Upper lobe of left lung (tissue), 6 donors: ENCODE data around the gene CYP2A7. TPM values are rescaled to one million over a fixed set of nuclear protein-coding genes. Genes with fewer than 3 reads are reported as not detected.
"Not testable (repeated sequence)": the region's sequence is repeated elsewhere in the genome, so short reads cannot be mapped to it uniquely, and the experiment has no call there.

Source experiments
- ATAC-seq, 2 donors: fragments of 200-7000 bp; cut with Tn5 transposase; one replicate each; pipeline ENCODE4 v1.9.1; 2022; ENCODE audit warnings: mild to moderate bottlenecking in 2 of 2, moderate library complexity in 2 of 2; ENCODE audit not compliant: low FRiP score in 2 of 2
- DNase-seq, 2 donors: peaks; one replicate each; pipeline ENCODE4 v3.0.0-alpha.2; 2019 to 2020
- H3K27ac ChIP-seq, 4 donors: fragments of 200-600 bp; sonication (generic); one replicate each; pipeline ENCODE4 v1.5.1; 2016 to 2019
- H3K27me3 ChIP-seq, 4 donors: fragments of 200-600 bp; sonication (generic); one replicate each; pipeline ENCODE4 v1.5.1; 2017 to 2019
- H3K36me3 ChIP-seq, 4 donors: fragments of 200-600 bp; sonication (generic); one replicate each; pipeline ENCODE4 v1.5.1; 2016 to 2019
- H3K4me1 ChIP-seq, 4 donors: fragments of 200-600 bp; sonication (generic); one replicate each; pipeline ENCODE4 v1.5.1; 2018 to 2019
- H3K4me3 ChIP-seq, 4 donors: fragments of 200-600 bp; sonication (generic); one replicate each; pipeline ENCODE4 v1.5.1; 2017 to 2019; ENCODE audit warnings: mild to moderate bottlenecking in 2 of 4, moderate library complexity in 1 of 4
- H3K9me3 ChIP-seq, 4 donors: fragments of 200-600 bp; sonication (generic); one replicate each; pipeline ENCODE4 v1.5.1; 2018 to 2019
- CTCF ChIP-seq, 6 experiments: fragments of 450-650 bp in 4 of 6; fragments of 200-600 bp in 2 of 6; sonication (generic) in 2 of 6; IDR thresholded peaks; one replicate each; pipeline ENCODE4 v1.5.1; 2016 to 2019; ENCODE audit warnings: antibody characterized with exemption in 6 of 6
- EP300 ChIP-seq, 4 donors: sonication (generic); formaldehyde crosslinking; IDR thresholded peaks; one replicate each; pipeline ENCODE4 v1.5.1; 2017; ENCODE audit warnings: antibody characterized with exemption in 4 of 4, control low read depth in 2 of 4
- POLR2A ChIP-seq, 4 donors: fragments of 450-650 bp; IDR thresholded peaks; one replicate each; pipeline ENCODE4 v1.5.1; 2016 to 2017; ENCODE audit warnings: antibody characterized with exemption in 4 of 4, mild to moderate bottlenecking in 2 of 4
- POLR2AphosphoS5 ChIP-seq, 2 donors: sonication (generic); formaldehyde crosslinking; IDR thresholded peaks; one replicate each; pipeline ENCODE4 v1.5.1; 2017; ENCODE audit warnings: antibody characterized with exemption in 2 of 2
- WGBS, 2 donors: methylation state at CpG; one replicate each; pipeline ENCODE4 v1.1.5; 2017 to 2018; 5-methylcytosine and 5-hydroxymethylcytosine counted together
- total RNA-seq, 6 donors: library from RNA; depleted of rRNA in 4 of 6; stranded (reverse); fragments of >200 nt in 4 of 6; gene quantifications; one replicate each; pipeline versions ENCODE4 v1.1.0 to v1.2.1, GENCODE V29; 2016 to 2021
- donor health status: DM: no; HTN: no; CAD: no; lungs with moderate emphysema.
- donor health status: DM: no; HTN: yes; CAD: no; lungs with severe emphysema.

CYP2A7 gene
- total RNA-seq, 6 donors from 2014 or later, result 0.59 to 1.8 (median 0.71) TPM; not detected in 3

DNA sequence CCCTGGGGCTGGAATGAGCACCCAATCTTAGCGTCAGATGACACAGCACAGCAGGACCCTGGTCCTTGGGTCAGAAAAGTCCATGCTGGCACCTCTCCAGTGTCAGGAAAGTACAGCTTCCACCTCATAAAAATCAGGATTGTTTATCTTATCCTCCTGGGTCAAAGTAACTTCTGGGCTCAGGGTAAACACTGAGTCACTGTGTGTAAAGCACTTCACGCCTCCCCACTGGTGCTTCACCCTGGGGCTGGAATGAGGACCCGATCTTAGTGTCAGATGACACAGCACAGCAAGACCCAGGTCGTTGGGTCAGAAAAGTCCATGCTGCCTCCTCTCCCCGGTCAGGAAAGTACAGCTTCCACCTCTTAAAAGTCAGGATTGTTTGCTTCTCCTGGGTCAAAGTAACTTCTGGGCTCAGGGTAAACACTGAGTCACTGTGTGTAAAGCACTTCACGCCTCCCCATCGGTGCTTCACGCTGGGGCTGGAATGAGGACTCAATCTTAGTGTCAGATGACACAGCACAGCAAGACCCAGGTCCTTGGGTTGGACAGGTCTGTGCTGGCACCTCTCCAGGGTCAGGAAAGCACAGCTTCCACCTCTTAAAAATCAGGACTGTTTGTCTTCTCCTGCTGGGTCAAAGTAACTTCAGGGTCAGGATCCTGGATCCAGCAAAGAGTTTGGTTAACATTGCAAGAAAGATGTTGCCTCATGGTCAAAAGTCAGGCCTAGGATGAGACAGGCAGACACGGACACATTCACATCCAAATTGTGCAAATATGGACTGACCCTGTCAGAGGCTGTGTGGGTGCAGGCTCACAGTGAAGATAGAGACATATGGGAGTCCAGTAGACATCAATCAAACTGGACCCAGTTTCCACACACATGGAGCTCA is 39.2 kb upstream of the CYP2A7 start:
- 32 to 34% methylated on average over 7 to 9 of the region's 9 CpGs for WGBS, 2 donors
- Histone ChIP-seq H3K9me3 (peaks cover 0 to 18% (median 1%) of the 10 kb centered on the region in 4 donors), H3K27me3 (no peaks in the 10 kb centered on the region), H3K4me3 (no peak overlapping the region), H3K27ac (peak overlapping the region; percentile 24 to 51 (median 44)), H3K36me3 (no peaks in the 10 kb centered on the region), H3K4me1 (peaks cover 0 to 20% (median 7%) of the 10 kb centered on the region in 4 donors)
- ATAC-seq, result peak; percentile 75 to 94
- TF ChIP-seq EP300 (IDR thresholded peaks at IDR 0.05) (peak in 1 of 4 donors; percentile 79), POLR2AphosphoS5 (IDR thresholded peaks at IDR 0.05) (peak; percentile 54 to 57), POLR2A (IDR thresholded peaks at IDR 0.05) (no peak), CTCF (IDR thresholded peaks at IDR 0.05) (no peak)
- DNase-seq, result peak in 1 of 2 donors; percentile 91

- H3K27ac ChIP-seq, result peak overlapping the region in 3 of 4 donors; percentile 39 to 44 (median 44)
- H3K4me3 ChIP-seq, result no peak overlapping the region
- WGBS, 2 donors, result 69 to 85% methylated on average over 4 of the region's 4 CpGs
- TF ChIP-seq EP300 (IDR thresholded peaks at IDR 0.05) (no peak), POLR2AphosphoS5 (IDR thresholded peaks at IDR 0.05) (no peak), POLR2A (IDR thresholded peaks at IDR 0.05) (no peak), CTCF (IDR thresholded peaks at IDR 0.05) (no peak)
- no peaks in the 10 kb centered on the region for H3K27me3 ChIP-seq
- H3K36me3 ChIP-seq, result no peaks in the 10 kb centered on the region
- DNase-seq (no peak), ATAC-seq (no peak)
- peaks cover 0 to 20% (median 7%) of the 10 kb centered on the region in 4 donors for H3K4me1 ChIP-seq
- H3K9me3 ChIP-seq, result peaks cover 0 to 18% (median 1%) of the 10 kb centered on the region in 4 donors
Measured at GRCh38 chr19:40920300-40921004, 38.4 kb upstream of the CYP2A7 start.

GRCh38 chr19:40919530-40920299 is 37.7 kb upstream of the CYP2A7 start:
- not testable (repeated sequence) for H3K27ac ChIP-seq, DNase-seq, H3K36me3 ChIP-seq, H3K4me3 ChIP-seq, H3K27me3 ChIP-seq, ATAC-seq
- WGBS, 2 donors, result 90 to 96% methylated on average over 7 of the region's 7 CpGs
- Histone ChIP-seq H3K9me3 (peaks cover 0 to 18% (median 1%) of the 10 kb centered on the region in 4 donors), H3K4me1 (peaks cover 0 to 20% (median 7%) of the 10 kb centered on the region in 4 donors)

- not testable (repeated sequence) for H3K27me3 ChIP-seq, DNase-seq, H3K36me3 ChIP-seq, H3K27ac ChIP-seq, ATAC-seq, H3K4me3 ChIP-seq
- WGBS, 2 donors, result 50 to 57% methylated on average over 2 of the region's 2 CpGs
- Histone ChIP-seq H3K4me1 (peaks cover 0 to 16% (median 4%) of the 10 kb centered on the region in 4 donors), H3K9me3 (peaks cover 0 to 18% (median 1%) of the 10 kb centered on the region in 4 donors)
Measured at GRCh38 chr19:40918303-40918702, 36.3 kb upstream of the CYP2A7 start.

DNA sequence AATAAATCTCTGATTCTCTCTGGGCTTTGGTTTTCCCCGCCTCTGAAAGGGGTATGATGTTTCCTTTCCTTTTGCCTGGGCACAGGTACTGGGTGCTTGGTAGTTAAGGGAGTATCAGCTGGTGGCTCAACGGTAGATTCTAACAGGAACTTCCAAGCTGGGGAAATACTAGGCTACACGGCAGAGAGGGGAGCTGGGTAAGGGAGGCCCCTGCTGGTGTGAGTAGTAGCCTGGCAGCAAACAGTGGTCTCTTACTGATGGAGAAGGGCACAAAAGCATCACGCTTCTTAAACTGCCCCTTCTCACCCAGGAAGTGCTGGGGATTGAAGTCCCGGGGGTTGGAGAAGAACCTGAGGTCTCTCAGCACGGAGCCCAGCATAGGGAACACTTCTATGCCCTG is 26.9 kb upstream of the CYP2A7 start:
- WGBS, 2 donors, result 8 to 62% methylated on average over 6 of the region's 6 CpGs
- Histone ChIP-seq H3K36me3 (no peaks in the 10 kb centered on the region), H3K27me3 (no peaks in the 10 kb centered on the region), H3K9me3 (no peaks in the 10 kb centered on the region), H3K4me1 (peaks cover 0 to 15% (median 4%) of the 10 kb centered on the region in 4 donors), H3K27ac (no peak overlapping the region), H3K4me3 (peak overlapping the region in 1 of 4 donors; percentile 32)
- ATAC-seq, result peak in 1 of 2 donors; percentile 72
- DNase-seq, result peak in 1 of 2 donors; percentile 77
- TF ChIP-seq EP300 (IDR thresholded peaks at IDR 0.05), result no peak
- TF ChIP-seq POLR2AphosphoS5 (IDR thresholded peaks at IDR 0.05), result no peak
- TF ChIP-seq CTCF (IDR thresholded peaks at IDR 0.05), result peak in 3 of 6 experiments; percentile 6 to 45 (median 34)
